K562 (cell line): ENCODE data around the gene AHI1. TPM values are rescaled to one million over a fixed set of nuclear protein-coding genes. Genes with fewer than 3 reads are reported as not detected.

Source experiments
- BRF1 ChIP-seq: IDR thresholded peaks from 3 replicates; pipeline ENCODE4 v1.6.1; 2011; ENCODE audit warnings: borderline replicate concordance, mild to moderate bottlenecking; ENCODE audit not compliant: insufficient read length; ENCODE audit errors: extremely low read depth
- CHCHD3 ChIP-seq: fragments of 250-450 bp; sonication (Bioruptor Pico); IDR thresholded peaks from 2 replicates; pipeline ENCODE4 v2.1.2; 2022; ENCODE audit warnings: mild to moderate bottlenecking
- CXXC5 ChIP-seq: fragments of 250-450 bp; sonication (Bioruptor Pico); IDR thresholded peaks from 2 replicates; pipeline ENCODE4 v1.8.0; 2022; ENCODE audit warnings: inconsistent platforms, mild to moderate bottlenecking, moderate library complexity
- HINFP ChIP-seq: fragments of 450-650 bp; conservative IDR thresholded peaks from 2 replicates; pipeline ENCODE4 v1.6.1; 2016; ENCODE audit warnings: missing genetic modification characterization, low read depth, mild to moderate bottlenecking, control low read depth, missing compliant biosample characterization
- HMGN3 ChIP-seq: IDR thresholded peaks from 2 replicates; pipeline ENCODE4 v1.6.1; 2011; ENCODE audit warnings: borderline replicate concordance, low read depth, mild to moderate bottlenecking, mixed read lengths, low read length; ENCODE audit not compliant: insufficient read length; ENCODE audit errors: extremely low read depth
- NR4A1 ChIP-seq, 2 experiments: fragments of 250-450 bp in 1 of 2; fragments of 450-650 bp in 1 of 2; sonication (Bioruptor Pico) in 1 of 2; IDR thresholded peaks; 2 replicates each; pipeline versions ENCODE4 v1.4.0 to v1.6.1; 2016 to 2020; ENCODE audit warnings: mild to moderate bottlenecking in 2 of 2, missing compliant biosample characterization in 1 of 2, missing genetic modification characterization in 1 of 2, moderate library complexity in 1 of 2
- RFX7 ChIP-seq: fragments of 250-450 bp; sonication (Bioruptor Pico); IDR thresholded peaks from 2 replicates; pipeline ENCODE4 v1.5.1; 2021; ENCODE audit warnings: mild to moderate bottlenecking
- SMAD4 ChIP-seq: fragments of 250-450 bp; sonication (Bioruptor Pico); conservative IDR thresholded peaks from 2 replicates; pipeline ENCODE4 v1.8.0; 2021; ENCODE audit warnings: inconsistent platforms, mild to moderate bottlenecking, moderate library complexity
- SNIP1 ChIP-seq: fragments of 450-650 bp; IDR thresholded peaks from 2 replicates; pipeline ENCODE4 v1.7.1; 2017; ENCODE audit warnings: low read depth, mild to moderate bottlenecking
- TBL1XR1 ChIP-seq, 2 experiments: IDR thresholded peaks; 2 replicates each; pipeline ENCODE4 v1.6.1; 2012; ENCODE audit warnings: improper control_type of control experiment in 2 of 2, low read length in 2 of 2, mild to moderate bottlenecking in 1 of 2
- TEAD2 ChIP-seq: fragments of 450-650 bp; IDR thresholded peaks from 2 replicates; pipeline ENCODE4 v1.6.1; 2016; ENCODE audit warnings: missing genetic modification characterization, control low read depth, missing compliant biosample characterization
- ZBTB11 ChIP-seq, 3 experiments: fragments of 200-800 bp in 1 of 3; fragments of 250-450 bp in 1 of 3; fragments of 450-650 bp in 1 of 3; sonication (Bioruptor Pico) in 1 of 3; sonication (Bioruptor generic) in 1 of 3; formaldehyde crosslinking in 1 of 3; IDR thresholded peaks; 2 replicates each; pipeline versions ENCODE4 v1.6.1 to v1.8.0; 2016 to 2022; ENCODE audit warnings: mild to moderate bottlenecking in 2 of 3, missing genetic modification characterization in 2 of 3, missing compliant biosample characterization in 1 of 3, moderate library complexity in 1 of 3
- ZC3H4 ChIP-seq: sonication (generic); formaldehyde crosslinking; IDR thresholded peaks from 2 replicates; pipeline ENCODE4 v1.9.0; 2021; ENCODE audit warnings: missing genetic modification reagents, borderline replicate concordance
- ZNF311 ChIP-seq: fragments of 250-450 bp; sonication (Bioruptor Pico); IDR thresholded peaks from 2 replicates; pipeline ENCODE4 v1.4.0; 2020; ENCODE audit warnings: mild to moderate bottlenecking, moderate library complexity
- ZNF76 ChIP-seq: fragments of 250-450 bp; sonication (Bioruptor Pico); IDR thresholded peaks from 2 replicates; pipeline ENCODE4 v1.4.0; 2020; ENCODE audit warnings: mild to moderate bottlenecking, moderate library complexity, borderline replicate concordance
- ZNF766 ChIP-seq: fragments of 200-800 bp; sonication (Bioruptor generic); conservative IDR thresholded peaks from 2 replicates; pipeline ENCODE4 v1.6.1; 2016; ENCODE audit warnings: missing genetic modification characterization, missing compliant biosample characterization
- polyA plus RNA-seq, 8 experiments: library from polyadenylated mRNA; depleted of rRNA in 4 of 8; stranded (reverse) in 5 of 8; unstranded in 3 of 8; fragments of >200 nt; fragmentation: Nextera tagmentation in 2 of 8; fragmentation: Illumina TruSeq in 1 of 8; extraction: Ambion mirVana in 2 of 8; extraction: Trizol in 1 of 8; gene quantifications; 2 replicates each; pipeline versions ENCODE4 v1.2.1 to v1.2.3, GENCODE V29; 2011 to 2014; ENCODE audit warnings: inconsistent platforms in 1 of 8, missing spikeins in 1 of 8
- total RNA-seq, 7 experiments: library from RNA; depleted of rRNA in 6 of 7; stranded (reverse); fragments of >200 nt in 6 of 7; fragmentation: Illumina TruSeq in 2 of 7; extraction: Trizol in 2 of 7; gene quantifications; 2 replicates each; pipeline versions ENCODE4 v1.2.1 to v1.2.3, GENCODE V29; 2011 to 2021; ENCODE audit warnings: low replicate concordance in 1 of 7
- TF ChIP-seq, protein P1 (sequence below), 2 experiments: fragments of 250-450 bp in 1 of 2; fragments of 450-650 bp in 1 of 2; sonication (Bioruptor Pico) in 1 of 2; IDR thresholded peaks; 2 replicates each; pipeline versions ENCODE4 v1.6.1 to v1.8.0; 2016 to 2021; ENCODE audit warnings: mild to moderate bottlenecking in 2 of 2, moderate library complexity in 2 of 2, missing compliant biosample characterization in 1 of 2, missing genetic modification characterization in 1 of 2
- TF ChIP-seq, protein P2 (sequence below): sonication (generic); formaldehyde crosslinking; IDR thresholded peaks from 2 replicates; pipeline ENCODE4 v1.8.0; 2022; ENCODE audit warnings: missing genetic modification reagents, mild to moderate bottlenecking, moderate library complexity, borderline replicate concordance

The AHI1 gene
- total and polyA plus RNA-seq, 9 of the 15 experiments (the other 6 are each of a cell fraction or from before 2014, with no cell fraction given), result 24.7 to 54.9 (median 32.2) TPM

DNA sequence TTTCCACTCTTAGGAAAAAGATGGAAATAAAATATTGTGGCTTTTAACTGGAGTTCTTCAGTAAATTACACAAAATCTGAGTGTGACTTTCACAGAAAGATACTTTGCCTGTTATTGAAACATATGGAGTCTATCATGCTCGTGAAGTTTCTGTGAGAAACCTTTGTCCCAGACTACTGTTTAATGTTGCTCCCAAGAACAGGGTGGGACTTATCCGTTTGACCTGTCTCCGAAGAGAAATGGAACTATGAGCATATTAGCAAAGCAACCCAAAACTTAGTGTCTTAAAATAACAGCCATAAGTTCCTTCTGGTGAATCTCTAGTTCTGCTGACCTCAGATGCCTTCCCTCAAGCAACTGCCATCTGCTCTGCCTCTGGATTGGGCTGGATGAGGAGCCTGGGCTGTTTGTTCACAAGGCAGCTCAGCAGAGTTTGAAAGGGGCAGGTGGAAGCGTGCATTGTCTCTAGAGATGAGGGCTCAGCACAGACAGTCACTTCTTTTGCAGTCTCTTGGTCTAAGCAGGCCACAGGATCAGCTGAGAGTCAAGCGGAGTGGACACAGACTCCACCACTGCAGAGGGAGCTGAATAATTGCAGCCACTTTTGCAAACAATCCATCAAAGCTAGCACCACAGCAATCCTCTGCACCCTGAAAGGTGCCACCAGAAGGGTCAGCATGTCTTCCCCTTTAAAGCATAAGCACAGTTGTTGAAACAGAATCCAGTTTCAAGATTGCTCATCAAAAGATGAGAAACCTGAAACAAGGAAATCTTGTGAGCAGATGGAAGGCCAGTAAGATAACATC lies 263.7 kb downstream of the AHI1 start (continued):
- TF ChIP-seq TEAD2 (tag) (0 out of 2 replicates have a peak, but pooled peaks have one; percentile 25), HMGN3 (no peak), SMAD4 (CRISPR knock-in tag) (peak; percentile 60; the same call in 1 of the 2 replicates), CXXC5 (CRISPR knock-in tag) (peak; percentile 55), RFX7 (CRISPR knock-in tag) (no peak), NR4A1 (CRISPR knock-in tag; IDR thresholded peaks at IDR 0.05) (no peak), NR4A1 (tag; IDR thresholded peaks at IDR 0.05) (peak; percentile 75; the same call in 1 of the 2 replicates), ZBTB11 (CRISPR knock-in tag; IDR thresholded peaks at IDR 0.05) (no peak), ZNF76 (CRISPR knock-in tag) (no peak), BRF1 (no peak), ZNF766 (CRISPR knock-in tag) (0 out of 2 replicates have a peak, but pooled peaks have one; percentile 46), TBL1XR1 (IDR thresholded peaks at IDR 0.05; ENCODE audit: low read length in 2 of 2) (no peak), HINFP (tag) (peak; percentile 51; the same call in 1 of the 2 replicates), ZNF311 (CRISPR knock-in tag) (0 out of 2 replicates have a peak, but pooled peaks have one; percentile 22), CHCHD3 (CRISPR knock-in tag) (no peak), ZC3H4 (CRISPR knock-in tag) (no peak), SNIP1 (no peak)
- TF ChIP-seq, protein P1, sequence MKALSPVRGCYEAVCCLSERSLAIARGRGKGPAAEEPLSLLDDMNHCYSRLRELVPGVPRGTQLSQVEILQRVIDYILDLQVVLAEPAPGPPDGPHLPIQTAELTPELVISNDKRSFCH (CRISPR knock-in tag; IDR thresholded peaks at IDR 0.05), result no peak
- TF ChIP-seq, protein P1 (tag; IDR thresholded peaks at IDR 0.05), result 0 out of 2 replicates have a peak, but pooled peaks have one; percentile 41
- TF ChIP-seq, protein P2, sequence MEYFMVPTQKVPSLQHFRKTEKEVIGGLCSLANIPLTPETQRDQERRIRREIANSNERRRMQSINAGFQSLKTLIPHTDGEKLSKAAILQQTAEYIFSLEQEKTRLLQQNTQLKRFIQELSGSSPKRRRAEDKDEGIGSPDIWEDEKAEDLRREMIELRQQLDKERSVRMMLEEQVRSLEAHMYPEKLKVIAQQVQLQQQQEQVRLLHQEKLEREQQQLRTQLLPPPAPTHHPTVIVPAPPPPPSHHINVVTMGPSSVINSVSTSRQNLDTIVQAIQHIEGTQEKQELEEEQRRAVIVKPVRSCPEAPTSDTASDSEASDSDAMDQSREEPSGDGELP (CRISPR knock-in tag), result peak; percentile 30; the same call in 1 of the 2 replicates
